HFF-Myc (cell line): ENCODE measurements around the gene SLC12A4.

ENCODE experiments used
- DNase-seq: peaks from one replicate; pipeline ENCODE4 v3.0.0-alpha.2; 2011; ENCODE audit warnings: low read depth; ENCODE audit errors: extremely low read depth
- H3K4me3 ChIP-seq: replicated peaks from 2 replicates; pipeline ENCODE4 v1.5.1; 2011; ENCODE audit warnings: low read depth, mild to moderate bottlenecking, control low read depth, low read length
- TF ChIP-seq, protein P1 (sequence below): IDR thresholded peaks from 2 replicates; pipeline ENCODE4 v1.5.1; 2012; ENCODE audit warnings: mild to moderate bottlenecking, low read depth, low read length, control low read depth; ENCODE audit errors: missing control alignments

SLC12A4 gene

DNA sequence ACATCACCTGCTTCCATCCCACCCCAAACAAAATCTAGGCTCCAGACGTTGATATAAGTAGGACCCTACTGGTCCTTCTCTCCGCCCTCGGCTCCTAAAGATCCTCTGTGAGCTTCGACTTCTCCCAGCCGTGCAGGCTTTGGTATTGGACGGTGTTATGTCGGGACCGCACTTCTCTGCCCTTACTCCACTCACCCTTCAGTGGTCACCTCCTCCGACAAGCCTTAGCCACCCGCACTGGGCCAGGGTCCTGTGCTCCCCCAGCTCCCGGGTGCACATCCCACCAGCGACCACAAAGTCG is 33.4 kb downstream of the SLC12A4 start:
- TF ChIP-seq, protein P1, sequence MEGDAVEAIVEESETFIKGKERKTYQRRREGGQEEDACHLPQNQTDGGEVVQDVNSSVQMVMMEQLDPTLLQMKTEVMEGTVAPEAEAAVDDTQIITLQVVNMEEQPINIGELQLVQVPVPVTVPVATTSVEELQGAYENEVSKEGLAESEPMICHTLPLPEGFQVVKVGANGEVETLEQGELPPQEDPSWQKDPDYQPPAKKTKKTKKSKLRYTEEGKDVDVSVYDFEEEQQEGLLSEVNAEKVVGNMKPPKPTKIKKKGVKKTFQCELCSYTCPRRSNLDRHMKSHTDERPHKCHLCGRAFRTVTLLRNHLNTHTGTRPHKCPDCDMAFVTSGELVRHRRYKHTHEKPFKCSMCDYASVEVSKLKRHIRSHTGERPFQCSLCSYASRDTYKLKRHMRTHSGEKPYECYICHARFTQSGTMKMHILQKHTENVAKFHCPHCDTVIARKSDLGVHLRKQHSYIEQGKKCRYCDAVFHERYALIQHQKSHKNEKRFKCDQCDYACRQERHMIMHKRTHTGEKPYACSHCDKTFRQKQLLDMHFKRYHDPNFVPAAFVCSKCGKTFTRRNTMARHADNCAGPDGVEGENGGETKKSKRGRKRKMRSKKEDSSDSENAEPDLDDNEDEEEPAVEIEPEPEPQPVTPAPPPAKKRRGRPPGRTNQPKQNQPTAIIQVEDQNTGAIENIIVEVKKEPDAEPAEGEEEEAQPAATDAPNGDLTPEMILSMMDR, result no peak
- peak overlapping the region; percentile 92 for H3K4me3 ChIP-seq
- DNase-seq, result no peak

DNA sequence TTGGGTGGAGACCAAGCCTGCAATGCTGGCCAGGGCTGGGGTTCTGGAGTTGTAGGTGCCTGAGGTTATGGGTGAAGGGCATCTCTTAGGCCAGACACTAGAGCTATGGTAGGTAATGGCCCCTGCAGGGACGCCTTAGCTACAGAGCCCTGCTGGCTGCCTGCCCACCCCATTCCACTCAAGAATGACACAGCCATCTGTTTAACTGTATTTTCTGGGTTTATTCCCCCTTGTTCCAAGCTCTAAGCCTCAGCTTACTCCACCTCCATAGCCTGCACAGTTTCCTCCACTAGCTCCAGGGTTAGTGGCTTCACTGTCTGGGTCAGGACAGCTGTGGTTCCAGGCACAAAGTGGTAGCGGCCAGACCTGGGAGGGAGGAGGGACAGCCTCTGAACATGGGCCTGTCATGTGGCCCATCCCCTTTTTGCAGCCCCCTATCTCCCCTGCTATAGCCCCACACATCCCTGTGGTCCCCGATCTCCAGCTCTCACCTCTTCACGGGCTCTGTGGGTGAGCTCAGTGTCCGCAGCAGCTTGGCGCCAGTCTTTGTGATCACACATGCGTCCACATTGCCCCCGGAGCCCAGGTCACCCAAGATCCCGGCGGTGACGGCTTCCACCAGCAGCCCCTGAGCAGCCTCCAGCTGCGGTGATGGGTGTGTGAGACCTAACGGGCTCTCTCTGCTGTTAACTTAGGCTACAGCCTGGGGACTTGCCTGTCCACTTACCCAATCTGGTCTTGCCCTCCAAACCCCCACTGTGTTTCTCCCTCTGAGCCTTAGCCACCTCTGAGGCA is 33.9 kb downstream of the SLC12A4 start:
- no peak for DNase-seq
- peak overlapping the region; percentile 92 for H3K4me3 ChIP-seq
- TF ChIP-seq, protein P1, result no peak

GRCh38 chr16:67933805-67934204 is 34.6 kb downstream of the SLC12A4 start:
- TF ChIP-seq, protein P1, result no peak
- no peak for DNase-seq
- no peak overlapping the region; the same call in 1 of the 2 replicates for H3K4me3 ChIP-seq

DNA sequence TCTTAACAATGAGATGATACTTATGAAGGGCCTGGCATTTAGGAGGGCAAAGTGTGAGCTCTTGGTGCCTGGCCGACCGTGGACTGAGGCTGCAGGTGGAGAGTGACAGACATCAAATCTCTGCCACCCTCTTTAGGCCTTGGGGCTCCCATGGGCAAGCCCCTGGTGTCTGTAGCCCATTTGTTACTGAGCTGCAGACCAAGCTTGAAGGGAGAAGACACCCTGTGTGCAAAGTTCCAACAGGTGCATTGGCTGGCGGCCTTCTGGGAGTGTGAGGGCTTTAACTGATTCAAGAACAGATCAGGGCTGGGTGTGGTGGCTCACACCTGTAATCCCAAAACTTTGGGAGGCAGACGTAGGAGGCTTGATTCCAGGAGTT is 36.0 kb downstream of the SLC12A4 start:
- TF ChIP-seq, protein P1, result no peak
- no peak overlapping the region for H3K4me3 ChIP-seq
- no peak for DNase-seq

DNA sequence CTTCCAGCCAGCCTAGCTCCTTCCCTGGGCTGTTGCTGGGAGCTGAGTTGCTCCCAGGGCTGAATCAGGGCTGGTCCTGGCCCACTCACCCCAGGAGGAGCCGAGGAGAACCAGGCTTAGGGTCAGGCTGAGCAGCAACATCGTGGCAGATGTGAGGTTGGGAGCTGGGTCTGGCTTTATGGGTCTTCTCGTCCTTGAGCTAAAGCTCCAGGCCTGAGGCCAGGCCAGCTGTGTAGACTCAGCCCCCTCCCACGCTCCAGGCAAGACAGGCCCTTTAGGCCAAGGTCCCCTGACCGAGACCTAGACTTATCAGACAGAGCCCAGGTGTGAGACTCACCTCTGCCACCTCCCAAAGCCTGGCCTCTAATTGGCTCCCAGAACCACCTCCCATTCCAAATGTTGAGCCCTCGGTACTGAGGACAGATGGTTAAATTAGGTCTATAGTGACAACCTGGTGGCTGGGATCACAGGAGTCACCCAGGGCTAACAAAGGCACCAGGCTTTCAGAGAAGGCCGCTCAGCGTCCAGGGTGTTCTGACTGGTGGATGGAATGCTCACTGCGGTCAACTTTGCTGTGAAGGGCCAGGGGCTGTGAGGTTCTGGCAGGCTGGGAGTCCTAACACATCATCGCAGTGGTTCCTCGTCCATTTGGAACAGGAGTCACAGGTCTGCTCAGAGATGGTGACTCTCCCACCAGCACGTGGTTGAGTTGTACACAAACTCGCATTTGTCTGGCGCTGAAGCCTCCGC is 36.5 kb downstream of the SLC12A4 start, which contains the start of gene CTRL:
Gene CTRL (minus strand): TSS at position 151 of the 750 bp plus-strand sequence. CDS start 10 bp downstream, at position 141.
- no peak within 1 kb of the TSS for H3K4me3 ChIP-seq
- DNase-seq, result no peak
- TF ChIP-seq, protein P1, result peak; percentile 20

- TF ChIP-seq, protein P1, result no peak
- no peak overlapping the region for H3K4me3 ChIP-seq
- DNase-seq, result no peak
These were observed 37.7 kb downstream of the SLC12A4 start for GRCh38 chr16:67930678-67931211.
